ENCODE results near the gene COL4A4.

COL4A4 gene

GRCh38 chr2:226971084-226971483 lies 192.9 kb downstream of the COL4A4 start:
- H3K36me3 ChIP-seq (ENCODE audit: control insufficient read depth in 2 of 2, insufficient read depth in 1 of 2, low read length in 2 of 2): no peaks in the 10 kb centered on the region
- no peaks in the 10 kb centered on the region for H3K4me1 ChIP-seq (ENCODE audit: control insufficient read depth, insufficient read depth, low read length)
- POLR2A ChIA-PET: no interaction called here
- CTCF ChIA-PET: interaction anchor here (0.6 kb wide), 1 partner anchor 742 kb away, joined by 5 read pairs; no protein-coding TSS in a partner anchor
- TF ChIP-seq ZNF184 (tag by site-specific recombination; IDR thresholded peaks at IDR 0.05) (no peak), HOXA7 (CRISPR knock-in tag; IDR thresholded peaks at IDR 0.05; ENCODE audit: borderline replicate concordance) (no peak), ZNF274 (IDR thresholded peaks at IDR 0.05; ENCODE audit: low read length) (no peak), ZNF274 (tag by site-specific recombination; IDR thresholded peaks at IDR 0.05; ENCODE audit: borderline replicate concordance) (no peak), ZNF544 (tag by site-specific recombination; IDR thresholded peaks at IDR 0.05) (no peak), ZNF426 (tag by site-specific recombination; IDR thresholded peaks at IDR 0.05) (no peak), PRDM10 (tag by site-specific recombination; IDR thresholded peaks at IDR 0.05) (no peak), KLF7 (tag by site-specific recombination; IDR thresholded peaks at IDR 0.05; ENCODE audit: borderline replicate concordance) (no peak), ZNF2 (tag by site-specific recombination; IDR thresholded peaks at IDR 0.05) (no peak), WT1 (tag by site-specific recombination; IDR thresholded peaks at IDR 0.05) (no peak)
- H3K4me3 ChIP-seq (ENCODE audit: low read depth, low read length): no peak overlapping the region
- H3K9me3 ChIP-seq (ENCODE audit: control insufficient read depth, insufficient read depth, low read depth, low read length): no peaks in the 10 kb centered on the region
- H3K27ac ChIP-seq (ENCODE audit: extremely low read depth, low read depth, low read length): no peak overlapping the region

- no peaks in the 10 kb centered on the region for H3K36me3 ChIP-seq (ENCODE audit: control insufficient read depth in 2 of 2, insufficient read depth in 1 of 2, low read length in 2 of 2)
- no peaks in the 10 kb centered on the region for H3K9me3 ChIP-seq (ENCODE audit: control insufficient read depth, insufficient read depth, low read depth, low read length)
- H3K4me1 ChIP-seq (ENCODE audit: control insufficient read depth, insufficient read depth, low read length): no peaks in the 10 kb centered on the region
- no peak overlapping the region for H3K27ac ChIP-seq (ENCODE audit: extremely low read depth, low read depth, low read length)
- ChIA-PET CTCF (no interaction called here), POLR2A (no interaction called here)
- no peak overlapping the region for H3K4me3 ChIP-seq (ENCODE audit: low read depth, low read length)
- TF ChIP-seq ZSCAN16 (tag by site-specific recombination; IDR thresholded peaks at IDR 0.05) (no peak), ZNF148 (tag by site-specific recombination; IDR thresholded peaks at IDR 0.05; ENCODE audit: borderline replicate concordance) (no peak), ZBTB8A (tag by site-specific recombination; IDR thresholded peaks at IDR 0.05) (no peak), ZNF830 (tag by site-specific recombination; IDR thresholded peaks at IDR 0.05; ENCODE audit: low read depth) (no peak), ZNF416 (tag by site-specific recombination; IDR thresholded peaks at IDR 0.05) (no peak), ZNF121 (tag by site-specific recombination; IDR thresholded peaks at IDR 0.05) (no peak), ZNF792 (tag by site-specific recombination; IDR thresholded peaks at IDR 0.05) (no peak), ZNF658 (tag by site-specific recombination; IDR thresholded peaks at IDR 0.05) (no peak), ZFHX2 (tag by site-specific recombination; conservative IDR thresholded peaks at IDR 0.05) (no peak), ZNF350 (tag by site-specific recombination; IDR thresholded peaks at IDR 0.05) (no peak), TSHZ1 (tag by site-specific recombination; IDR thresholded peaks at IDR 0.05; ENCODE audit: borderline replicate concordance) (no peak), ZNF184 (tag by site-specific recombination; IDR thresholded peaks at IDR 0.05) (no peak), ZBTB10 (tag by site-specific recombination; IDR thresholded peaks at IDR 0.05) (no peak), ZNF529 (tag by site-specific recombination; IDR thresholded peaks at IDR 0.05; ENCODE audit: insufficient replicate concordance) (no peak), ZNF10 (tag by site-specific recombination; IDR thresholded peaks at IDR 0.05) (no peak), GLIS1 (tag by site-specific recombination; IDR thresholded peaks at IDR 0.05) (no peak)
These were observed 193.6 kb downstream of the COL4A4 start for GRCh38 chr2:226970362-226970761.

Data from HEK293 (cell line).